ENCODE measurements around the gene BSCL2. TPM values are rescaled to one million over a fixed set of nuclear protein-coding genes. Genes with fewer than 3 reads are reported as not detected.
A peak's percentile ranks its signal among the peaks of the same experiment; 100 is the strongest.
"Not testable (repeated sequence)": the region's sequence is repeated elsewhere in the genome, so short reads cannot be mapped to it uniquely, and the experiment has no call there.

BSCL2 gene
- total RNA-seq, 4 donors from 2014 or later: 28.9 to 76.3 (median 59.3) TPM

- no peak overlapping the region for H3K4me3 ChIP-seq
- H3K4me1 ChIP-seq: peaks cover 54% of the 10 kb centered on the region
- H3K27ac ChIP-seq: no peak overlapping the region
- 72% methylated on average over 6 of the region's 6 CpGs for WGBS
- peaks cover 28% of the 10 kb centered on the region for H3K36me3 ChIP-seq
- no peaks in the 10 kb centered on the region for H3K9me3 ChIP-seq
- no peaks in the 10 kb centered on the region for H3K27me3 ChIP-seq
- TF ChIP-seq POLR2A (IDR thresholded peaks at IDR 0.05) (no peak), POLR2AphosphoS5 (IDR thresholded peaks at IDR 0.05) (no peak), EP300 (IDR thresholded peaks at IDR 0.05) (no peak)
- TF ChIP-seq, protein P1, sequence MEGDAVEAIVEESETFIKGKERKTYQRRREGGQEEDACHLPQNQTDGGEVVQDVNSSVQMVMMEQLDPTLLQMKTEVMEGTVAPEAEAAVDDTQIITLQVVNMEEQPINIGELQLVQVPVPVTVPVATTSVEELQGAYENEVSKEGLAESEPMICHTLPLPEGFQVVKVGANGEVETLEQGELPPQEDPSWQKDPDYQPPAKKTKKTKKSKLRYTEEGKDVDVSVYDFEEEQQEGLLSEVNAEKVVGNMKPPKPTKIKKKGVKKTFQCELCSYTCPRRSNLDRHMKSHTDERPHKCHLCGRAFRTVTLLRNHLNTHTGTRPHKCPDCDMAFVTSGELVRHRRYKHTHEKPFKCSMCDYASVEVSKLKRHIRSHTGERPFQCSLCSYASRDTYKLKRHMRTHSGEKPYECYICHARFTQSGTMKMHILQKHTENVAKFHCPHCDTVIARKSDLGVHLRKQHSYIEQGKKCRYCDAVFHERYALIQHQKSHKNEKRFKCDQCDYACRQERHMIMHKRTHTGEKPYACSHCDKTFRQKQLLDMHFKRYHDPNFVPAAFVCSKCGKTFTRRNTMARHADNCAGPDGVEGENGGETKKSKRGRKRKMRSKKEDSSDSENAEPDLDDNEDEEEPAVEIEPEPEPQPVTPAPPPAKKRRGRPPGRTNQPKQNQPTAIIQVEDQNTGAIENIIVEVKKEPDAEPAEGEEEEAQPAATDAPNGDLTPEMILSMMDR (IDR thresholded peaks at IDR 0.05): no peak
- no peak for DNase-seq (ENCODE audit: low spot score in 2 of 2)
Observed at GRCh38 chr11:62677156-62677555, 30.1 kb downstream of the BSCL2 start.

GRCh38 chr11:62676698-62677097 lies 30.5 kb downstream of the BSCL2 start:
- 43% methylated on average over 6 of the region's 6 CpGs for WGBS
- Histone ChIP-seq H3K4me3 (no peak overlapping the region), H3K9me3 (no peaks in the 10 kb centered on the region), H3K27ac (no peak overlapping the region), H3K36me3 (peaks cover 28% of the 10 kb centered on the region), H3K27me3 (no peaks in the 10 kb centered on the region), H3K4me1 (peaks cover 56% of the 10 kb centered on the region)
- DNase-seq (ENCODE audit: low spot score in 2 of 2): no peak
- TF ChIP-seq, protein P1 (IDR thresholded peaks at IDR 0.05): no peak
- TF ChIP-seq POLR2A (IDR thresholded peaks at IDR 0.05) (no peak), POLR2AphosphoS5 (IDR thresholded peaks at IDR 0.05) (no peak), EP300 (IDR thresholded peaks at IDR 0.05) (no peak)

DNA sequence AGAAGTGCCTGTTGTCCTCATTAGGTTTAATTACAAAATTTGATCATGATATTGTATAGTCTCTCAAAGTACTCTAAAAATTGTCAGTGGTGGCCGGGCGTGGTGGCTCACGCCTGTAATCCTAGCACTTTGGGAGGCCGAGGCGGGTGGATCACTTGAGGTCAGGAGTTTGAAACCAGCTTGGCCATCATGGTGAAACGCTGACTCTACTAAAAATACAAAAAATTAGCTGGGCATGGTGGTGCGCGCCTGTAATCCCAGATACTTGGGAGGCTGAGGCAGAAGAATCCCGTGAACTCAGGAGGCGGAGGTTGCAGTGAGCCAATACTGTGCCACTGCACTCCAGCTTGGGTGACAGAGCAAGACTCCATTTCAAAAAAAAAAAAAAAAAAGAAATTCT lies 31.8 kb downstream of the BSCL2 start:
- H3K27ac ChIP-seq; H3K9me3 ChIP-seq; H3K4me3 ChIP-seq; DNase-seq (ENCODE audit: low spot score in 2 of 2); H3K27me3 ChIP-seq: not testable (repeated sequence)
- Histone ChIP-seq H3K4me1 (peaks cover 54% of the 10 kb centered on the region), H3K36me3 (peaks cover 28% of the 10 kb centered on the region)
- WGBS: 97% methylated on average over 10 of the region's 10 CpGs

DNA sequence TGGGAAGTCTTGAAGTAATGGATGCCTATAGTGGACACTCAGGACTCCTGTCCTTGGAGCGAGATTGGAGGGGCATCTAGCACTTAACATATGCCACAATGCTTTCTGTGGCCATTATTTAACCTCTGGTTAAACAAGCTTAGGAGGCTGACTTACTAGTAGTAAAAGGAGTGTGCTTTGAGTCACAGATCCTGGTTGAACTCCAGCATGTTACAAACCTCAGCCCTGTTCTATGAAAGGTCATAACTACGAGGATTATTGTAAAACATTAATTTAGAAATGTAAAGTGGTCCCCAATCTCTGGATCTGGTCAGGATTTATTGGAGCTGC lies 34.1 kb downstream of the BSCL2 start:
- no peaks in the 10 kb centered on the region for H3K27me3 ChIP-seq
- DNase-seq (ENCODE audit: low spot score in 2 of 2): no peak
- TF ChIP-seq POLR2AphosphoS5 (IDR thresholded peaks at IDR 0.05) (no peak), POLR2A (IDR thresholded peaks at IDR 0.05) (no peak), EP300 (IDR thresholded peaks at IDR 0.05) (no peak)
- TF ChIP-seq, protein P1 (IDR thresholded peaks at IDR 0.05): no peak
- peaks cover 28% of the 10 kb centered on the region for H3K36me3 ChIP-seq
- WGBS: 80% methylated on average over 2 of the region's 2 CpGs
- H3K27ac ChIP-seq: no peak overlapping the region
- H3K4me1 ChIP-seq: peaks cover 50% of the 10 kb centered on the region
- H3K9me3 ChIP-seq: no peaks in the 10 kb centered on the region
- no peak overlapping the region for H3K4me3 ChIP-seq

DNA sequence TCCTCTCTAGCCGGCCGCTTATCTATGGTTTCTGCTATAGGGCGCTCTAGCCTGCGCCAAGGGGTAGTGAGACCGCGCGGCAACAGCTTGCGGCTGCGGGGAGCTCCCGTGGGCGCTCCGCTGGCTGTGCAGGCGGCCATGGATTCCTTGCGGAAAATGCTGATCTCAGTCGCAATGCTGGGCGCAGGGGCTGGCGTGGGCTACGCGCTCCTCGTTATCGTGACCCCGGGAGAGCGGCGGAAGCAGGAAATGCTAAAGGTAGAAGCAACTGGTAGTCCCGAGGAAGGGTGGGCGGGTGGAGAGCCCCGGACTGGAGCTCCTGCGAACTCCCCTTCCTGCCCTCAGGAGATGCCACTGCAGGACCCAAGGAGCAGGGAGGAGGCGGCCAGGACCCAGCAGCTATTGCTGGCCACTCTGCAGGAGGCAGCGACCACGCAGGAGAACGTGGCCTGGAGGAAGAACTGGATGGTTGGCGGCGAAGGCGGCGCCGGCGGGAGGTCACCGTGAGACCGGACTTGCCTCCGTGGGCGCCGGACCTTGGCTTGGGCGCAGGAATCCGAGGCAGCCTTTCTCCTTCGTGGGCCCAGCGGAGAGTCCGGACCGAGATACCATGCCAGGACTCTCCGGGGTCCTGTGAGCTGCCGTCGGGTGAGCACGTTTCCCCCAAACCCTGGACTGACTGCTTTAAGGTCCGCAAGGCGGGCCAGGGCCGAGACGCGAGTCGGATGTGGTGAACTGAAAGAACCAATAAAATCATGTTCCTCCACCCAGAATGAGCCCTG lies 35.4 kb downstream of the BSCL2 start, which contains the start of the genes LBHD1 and UQCC3:
LBHD1 (minus strand) TSS at position 660 of the 782 bp plus-strand sequence. CDS start 2,236 bp downstream, outside the sequence.
UQCC3 (plus strand) TSS at position 66 of the 782 bp plus-strand sequence; CDS start at position 139, 73 bp downstream.
- H3K4me1 ChIP-seq: peaks cover 49% of the 10 kb centered on the region
- peak within 1 kb of the TSS; percentile 86 for H3K4me3 ChIP-seq
- H3K27me3 ChIP-seq: no peaks in the 10 kb centered on the region
- peaks cover 20% of the 10 kb centered on the region for H3K36me3 ChIP-seq
- DNase-seq (ENCODE audit: low spot score in 2 of 2): peak; percentile 85 to 89
- H3K9me3 ChIP-seq: no peaks in the 10 kb centered on the region
- H3K27ac ChIP-seq: peak within 1 kb of the TSS; percentile 89
- TF ChIP-seq POLR2A (IDR thresholded peaks at IDR 0.05) (peak in 1 of 2 donors; percentile 50), EP300 (IDR thresholded peaks at IDR 0.05) (no peak), POLR2AphosphoS5 (IDR thresholded peaks at IDR 0.05) (peak in 1 of 3 donors; percentile 23)
- TF ChIP-seq, protein P1 (IDR thresholded peaks at IDR 0.05): no peak
- WGBS: 3% methylated on average over 10 of the region's 59 CpGs

All from suprapubic skin (tissue), 4 donors.